Parathyroid adenoma (tissue), 2 donors: ENCODE measurements around the gene PTBP1.

Experiments used
- H2AFZ ChIP-seq: fragments of 300-600 bp; sonication (generic); one replicate; pipeline ENCODE4 v1.7.0; 2017; ENCODE audit warnings: antibody characterized with exemption, mild to moderate bottlenecking
- H3K27ac ChIP-seq: fragments of 300-600 bp; sonication (generic); one replicate; pipeline ENCODE4 v1.7.0; 2017
- H3K27me3 ChIP-seq: fragments of 300-600 bp; sonication (generic); one replicate; pipeline ENCODE4 v1.7.0; 2017; ENCODE audit warnings: low read length; ENCODE audit not compliant: control insufficient read depth, insufficient read depth
- H3K36me3 ChIP-seq: fragments of 300-600 bp; sonication (generic); one replicate; pipeline ENCODE4 v1.7.0; 2017; ENCODE audit warnings: low read length; ENCODE audit not compliant: control insufficient read depth, insufficient read depth
- H3K4me1 ChIP-seq: fragments of 300-600 bp; sonication (generic); one replicate; pipeline ENCODE4 v1.7.0; 2017; ENCODE audit warnings: control low read depth
- H3K4me2 ChIP-seq: fragments of 300-600 bp; sonication (generic); one replicate; pipeline ENCODE4 v1.7.0; 2017; ENCODE audit warnings: low read length
- H3K4me3 ChIP-seq: fragments of 300-600 bp; sonication (generic); one replicate; pipeline ENCODE4 v1.7.0; 2017; ENCODE audit warnings: low read depth, low read length
- H3K79me2 ChIP-seq: fragments of 300-600 bp; sonication (generic); one replicate; pipeline ENCODE4 v1.7.0; 2017; ENCODE audit warnings: control low read depth
- H3K9ac ChIP-seq: fragments of 300-600 bp; sonication (generic); one replicate; pipeline ENCODE4 v1.7.0; 2017; ENCODE audit warnings: mild to moderate bottlenecking
- H3K9me3 ChIP-seq: fragments of 300-600 bp; sonication (generic); one replicate; pipeline ENCODE4 v1.7.0; 2017; ENCODE audit warnings: low read length; ENCODE audit not compliant: control insufficient read depth
- CTCF ChIP-seq: fragments of 300-600 bp; sonication (generic); IDR thresholded peaks from one replicate; pipeline ENCODE4 v1.7.0; 2017; ENCODE audit warnings: antibody characterized with exemption, mild to moderate bottlenecking
- donor health status: primary hyperparathyroidism.

The PTBP1 gene

GRCh38 chr19:824885-825284 is 27.6 kb downstream of the PTBP1 start:
- Histone ChIP-seq H3K27ac (no peak overlapping the region), H3K4me2 (no peak overlapping the region), H3K4me3 (no peak overlapping the region), H3K9me3 (no peaks in the 10 kb centered on the region), H3K4me1 (no peaks in the 10 kb centered on the region), H3K79me2 (no peaks in the 10 kb centered on the region), H2AFZ (no peak overlapping the region), H3K9ac (no peak overlapping the region), H3K27me3 (no peaks in the 10 kb centered on the region), H3K36me3 (no peaks in the 10 kb centered on the region)
- no peak for TF ChIP-seq CTCF

- Histone ChIP-seq H3K4me3 (no peak overlapping the region), H3K27me3 (no peaks in the 10 kb centered on the region), H3K9me3 (no peaks in the 10 kb centered on the region), H2AFZ (no peak overlapping the region), H3K9ac (no peak overlapping the region), H3K4me2 (no peak overlapping the region), H3K79me2 (no peaks in the 10 kb centered on the region), H3K4me1 (no peaks in the 10 kb centered on the region), H3K36me3 (no peaks in the 10 kb centered on the region), H3K27ac (no peak overlapping the region)
- no peak for TF ChIP-seq CTCF
Observed at GRCh38 chr19:825897-826644, 28.8 kb downstream of the PTBP1 start.

GRCh38 chr19:827314-827709 is 30.1 kb downstream of the PTBP1 start:
- no peaks in the 10 kb centered on the region for H3K36me3 ChIP-seq
- H3K4me1 ChIP-seq, result no peaks in the 10 kb centered on the region
- no peak for TF ChIP-seq CTCF
- H3K9ac ChIP-seq, result no peak overlapping the region
- no peaks in the 10 kb centered on the region for H3K9me3 ChIP-seq
- no peak overlapping the region for H3K4me2 ChIP-seq
- H3K4me3 ChIP-seq, result no peak overlapping the region
- no peak overlapping the region for H3K27ac ChIP-seq
- no peaks in the 10 kb centered on the region for H3K79me2 ChIP-seq
- H3K27me3 ChIP-seq, result no peaks in the 10 kb centered on the region
- H2AFZ ChIP-seq, result no peak overlapping the region

- Histone ChIP-seq H3K4me3 (no peak within 1 kb of the TSS), H3K4me1 (no peaks in the 10 kb centered on the region), H3K27me3 (no peaks in the 10 kb centered on the region), H3K36me3 (no peaks in the 10 kb centered on the region), H3K27ac (no peak within 1 kb of the TSS), H3K4me2 (no peak within 1 kb of the TSS), H3K79me2 (no peaks in the 10 kb centered on the region), H3K9ac (no peak within 1 kb of the TSS), H2AFZ (no peak within 1 kb of the TSS), H3K9me3 (no peaks in the 10 kb centered on the region)
- TF ChIP-seq CTCF, result no peak
Observed at GRCh38 chr19:827710-828321, 30.6 kb downstream of the PTBP1 start, which contains the start of gene AZU1. Gene AZU1 (plus strand): TSS chr19:827837. CDS start chr19:827847, 10 bp downstream.
